Stimulated activated naive B cell treated with anti-CD40 and anti-IgM and Interleukin-4, amounts not matched to agents 10 μg/mL and 1 μg/mL and 100 μg/mL, for 72 hours (primary cell): ENCODE results near the gene ARMH1.

Source experiments
- ATAC-seq, 2 donors: fragments of 150-1000 bp; cut with Tn5 transposase; replicated peaks; 2 replicates each; pipeline ENCODE4 v1.10.0; 2021; ENCODE audit warnings: moderate library complexity in 1 of 2
- DNase-seq: peaks from one replicate; pipeline ENCODE4 v3.0.0; 2021
- H3K27ac Mint-ChIP-seq: one replicate; pipeline ENCODE4 v1.8.0; 2022; ENCODE audit warnings: mild to moderate bottlenecking, mixed read lengths
- H3K27me3 Mint-ChIP-seq, 2 donors: one replicate each; pipeline ENCODE4 v1.8.0; 2022; ENCODE audit warnings: mixed read lengths in 2 of 2
- H3K36me3 Mint-ChIP-seq, 2 donors: one replicate each; pipeline ENCODE4 v1.8.0; 2022; ENCODE audit warnings: mixed read lengths in 2 of 2, mild to moderate bottlenecking in 1 of 2
- H3K4me1 Mint-ChIP-seq, 2 donors: one replicate each; pipeline ENCODE4 v1.8.0; 2022; ENCODE audit warnings: mixed read lengths in 2 of 2, mild to moderate bottlenecking in 1 of 2
- H3K4me3 Mint-ChIP-seq, 2 donors: one replicate each; pipeline ENCODE4 v1.8.0; 2022; ENCODE audit warnings: mild to moderate bottlenecking in 2 of 2, mixed read lengths in 2 of 2, moderate library complexity in 1 of 2
- H3K9me3 Mint-ChIP-seq, 2 donors: one replicate each; pipeline ENCODE4 v1.8.0; 2022; ENCODE audit warnings: mixed read lengths in 2 of 2, mild to moderate bottlenecking in 1 of 2

Gene ARMH1

DNA sequence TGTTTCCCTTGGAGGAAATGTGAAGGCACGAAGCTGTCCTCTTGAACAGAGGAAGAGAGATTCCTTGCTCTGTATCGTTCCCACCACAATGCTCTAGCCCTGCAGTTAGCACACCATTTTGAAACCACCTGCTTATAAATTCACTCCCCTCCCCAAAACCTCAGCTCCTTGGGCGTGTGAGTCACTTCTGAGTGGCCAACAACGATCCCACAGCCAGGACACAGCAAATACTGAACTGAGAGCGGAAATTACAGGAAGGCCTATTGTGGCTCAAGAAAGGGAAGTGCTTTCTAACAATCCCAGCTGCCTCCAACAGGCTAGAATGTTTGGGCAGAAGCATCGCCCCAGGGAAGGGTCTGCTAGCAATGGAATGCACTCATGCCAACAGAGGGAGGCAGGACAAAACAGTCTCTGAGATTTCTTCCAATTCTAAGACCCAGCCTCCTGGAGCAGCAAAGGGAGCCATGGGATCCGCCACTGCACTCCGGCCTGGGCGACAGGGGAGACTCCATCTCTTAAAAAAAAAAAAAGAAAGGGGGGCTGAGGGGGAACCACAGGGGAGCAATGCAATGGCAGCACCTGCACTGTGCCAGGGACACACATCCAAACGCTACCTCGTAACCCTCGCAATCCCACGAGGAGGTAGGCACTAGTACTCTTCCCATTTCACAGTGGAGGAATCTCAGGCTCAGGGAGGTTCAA lies 2.1 kb upstream of the ARMH1 start:
- ATAC-seq (peak; percentile 5 to 7), DNase-seq (peak; percentile 50)
- Mint-ChIP-seq H3K27ac (no peak overlapping the region), H3K4me3 (peak overlapping the region in 1 of 2 donors; percentile 14), H3K4me1 (peaks cover 23 to 35% of the 10 kb centered on the region in 2 donors), H3K27me3 (no peaks in the 10 kb centered on the region), H3K9me3 (no peaks in the 10 kb centered on the region), H3K36me3 (peaks cover 0 to 4% of the 10 kb centered on the region in 2 donors)

DNA sequence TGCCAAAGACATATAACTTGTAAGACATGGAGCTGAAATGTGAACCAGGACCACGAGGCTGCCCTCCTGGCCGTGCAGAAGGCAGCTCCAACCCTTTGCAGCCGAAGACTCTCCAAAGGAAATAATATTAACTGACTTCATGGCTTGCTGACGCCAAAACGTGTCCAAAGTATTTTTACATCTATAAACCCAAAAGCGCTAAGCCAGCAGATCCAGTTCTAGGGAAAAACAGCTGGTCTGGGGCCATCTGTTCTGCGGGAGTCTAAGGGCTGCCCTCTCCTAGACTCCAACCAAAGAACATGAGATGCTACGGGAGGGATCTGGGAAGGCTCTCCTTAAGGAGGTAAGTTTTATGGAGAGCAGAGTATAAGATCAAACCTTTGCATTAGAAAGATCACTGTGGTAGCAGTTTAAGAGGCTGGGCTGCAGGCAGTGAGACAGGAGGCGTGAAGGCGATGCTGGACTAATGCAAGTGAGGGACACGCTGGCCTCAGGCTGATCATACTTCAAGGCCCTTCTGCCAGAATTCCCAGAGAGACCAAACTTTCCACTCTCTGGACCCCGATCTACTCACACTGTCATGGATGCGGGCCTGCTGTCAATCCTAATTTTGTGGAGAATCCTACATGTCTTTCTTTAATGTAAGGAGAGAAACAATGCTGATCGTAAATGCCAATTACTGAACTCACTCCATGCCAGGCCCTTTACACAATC lies 1.4 kb upstream of the ARMH1 start:
- Mint-ChIP-seq H3K4me3 (peak overlapping the region; percentile 89 to 90), H3K4me1 (peaks cover 23 to 35% of the 10 kb centered on the region in 2 donors), H3K36me3 (peaks cover 0 to 4% of the 10 kb centered on the region in 2 donors), H3K9me3 (no peaks in the 10 kb centered on the region), H3K27me3 (no peaks in the 10 kb centered on the region), H3K27ac (no peak overlapping the region)
- no peak for ATAC-seq
- no peak for DNase-seq

DNA sequence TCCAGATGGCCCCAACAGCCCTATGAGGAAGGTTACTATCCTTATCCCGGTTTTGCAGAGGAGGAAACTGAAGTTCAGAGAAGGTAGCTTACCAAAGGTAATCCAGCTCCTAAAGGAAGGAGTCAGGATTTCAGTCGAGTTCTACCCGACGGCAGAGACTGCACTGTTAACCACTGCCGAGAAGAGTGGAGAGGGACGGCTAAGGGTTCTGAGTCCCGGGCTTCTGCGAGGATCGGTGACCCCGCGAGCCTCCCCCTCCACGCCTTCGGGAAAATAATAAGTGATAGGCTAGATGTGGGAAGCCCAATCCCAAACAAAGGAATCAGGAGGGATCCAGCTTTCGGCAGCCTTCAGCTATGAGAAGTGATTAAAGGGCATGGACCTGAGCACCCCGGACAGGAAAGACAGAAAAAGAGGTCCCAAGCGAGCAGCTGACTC lies 820 bp upstream of the ARMH1 start:
- DNase-seq (no peak), ATAC-seq (peak; percentile 0 to 2)
- Mint-ChIP-seq H3K9me3 (no peaks in the 10 kb centered on the region), H3K27me3 (no peaks in the 10 kb centered on the region), H3K36me3 (peaks cover 0 to 4% of the 10 kb centered on the region in 2 donors), H3K27ac (peak overlapping the region; percentile 33), H3K4me1 (peaks cover 23 to 35% of the 10 kb centered on the region in 2 donors), H3K4me3 (peak overlapping the region; percentile 89 to 90)

- Mint-ChIP-seq H3K9me3 (no peaks in the 10 kb centered on the region), H3K27ac (peak overlapping the region; percentile 94), H3K27me3 (no peaks in the 10 kb centered on the region), H3K4me1 (peaks cover 22 to 35% of the 10 kb centered on the region in 2 donors), H3K4me3 (peak overlapping the region; percentile 89 to 90), H3K36me3 (peaks cover 4 to 7% of the 10 kb centered on the region in 2 donors)
- no peak for ATAC-seq
- DNase-seq = no peak
Measured at GRCh38 chr1:44675186-44675585, 672 bp downstream of the ARMH1 start.

DNA sequence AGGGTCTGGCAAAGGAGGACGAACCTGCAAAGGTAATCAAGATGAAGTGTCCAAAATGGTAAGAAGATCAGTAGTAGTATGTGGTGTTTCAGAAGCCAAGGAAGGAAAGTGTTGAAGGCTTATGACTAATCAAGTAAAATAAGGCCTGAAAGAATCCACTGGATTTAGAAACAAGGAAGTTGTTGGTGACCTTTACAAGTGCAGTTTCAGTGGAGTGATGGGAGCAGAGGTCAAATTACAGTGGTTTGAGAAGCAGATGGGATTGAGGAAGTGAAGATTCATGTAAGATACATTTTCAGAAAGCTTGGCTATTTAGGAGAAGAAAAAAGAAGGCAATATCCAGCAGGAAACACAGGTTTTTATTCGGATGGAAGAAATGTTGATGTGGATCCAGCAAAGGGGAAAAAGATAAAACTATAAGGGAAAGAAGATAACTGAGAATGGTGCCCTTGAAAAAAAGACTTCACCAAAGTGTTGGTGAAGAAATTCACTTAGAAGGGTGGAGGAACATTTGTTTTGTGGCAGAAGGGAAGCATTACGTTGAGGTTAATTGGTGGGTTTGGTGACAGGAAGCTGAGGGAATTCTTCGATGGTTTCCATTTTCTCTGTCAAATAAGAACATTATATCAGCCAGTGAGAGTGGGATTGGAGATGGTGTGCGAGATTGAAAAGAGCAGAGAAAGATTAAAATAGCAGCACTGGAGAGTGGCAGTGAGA lies 2.1 kb downstream of the ARMH1 start:
- DNase-seq = peak; percentile 37
- H3K36me3 Mint-ChIP-seq = peaks cover 4 to 5% of the 10 kb centered on the region in 2 donors

GRCh38 chr1:44677201-44677766 lies 2.8 kb downstream of the ARMH1 start:
- H3K4me3 Mint-ChIP-seq = no peak overlapping the region
- H3K27me3 Mint-ChIP-seq = no peaks in the 10 kb centered on the region
- H3K9me3 Mint-ChIP-seq = no peaks in the 10 kb centered on the region
- H3K4me1 Mint-ChIP-seq = peaks cover 11 to 26% of the 10 kb centered on the region in 2 donors
- ATAC-seq (no peak), DNase-seq (no peak)
- peaks cover 4 to 5% of the 10 kb centered on the region in 2 donors for H3K36me3 Mint-ChIP-seq
- no peak overlapping the region for H3K27ac Mint-ChIP-seq

More for the DNA sequence above, 2.1 kb downstream of the ARMH1 start:
- no peaks in the 10 kb centered on the region for H3K27me3 Mint-ChIP-seq
- peaks cover 16 to 29% of the 10 kb centered on the region in 2 donors for H3K4me1 Mint-ChIP-seq
- H3K27ac Mint-ChIP-seq = no peak overlapping the region
- no peak overlapping the region for H3K4me3 Mint-ChIP-seq
- no peaks in the 10 kb centered on the region for H3K9me3 Mint-ChIP-seq
- ATAC-seq = peak; percentile 8 to 10

GRCh38 chr1:44678120-44678519 lies 3.6 kb downstream of the ARMH1 start:
- H3K4me3 Mint-ChIP-seq = no peak overlapping the region
- H3K9me3 Mint-ChIP-seq = no peaks in the 10 kb centered on the region
- no peak for ATAC-seq
- no peak overlapping the region for H3K27ac Mint-ChIP-seq
- no peak for DNase-seq
- H3K27me3 Mint-ChIP-seq = no peaks in the 10 kb centered on the region
- H3K4me1 Mint-ChIP-seq = peaks cover 10 to 23% of the 10 kb centered on the region in 2 donors
- H3K36me3 Mint-ChIP-seq = peaks cover 4 to 5% of the 10 kb centered on the region in 2 donors

- H3K36me3 Mint-ChIP-seq = peaks cover 4 to 5% of the 10 kb centered on the region in 2 donors
- no peak for DNase-seq
- no peak overlapping the region for H3K27ac Mint-ChIP-seq
- no peaks in the 10 kb centered on the region for H3K27me3 Mint-ChIP-seq
- no peaks in the 10 kb centered on the region for H3K9me3 Mint-ChIP-seq
- no peak overlapping the region for H3K4me3 Mint-ChIP-seq
- ATAC-seq = no peak
- peaks cover 8 to 23% of the 10 kb centered on the region in 2 donors for H3K4me1 Mint-ChIP-seq
Measured at GRCh38 chr1:44678626-44679025, 4.1 kb downstream of the ARMH1 start.

DNA sequence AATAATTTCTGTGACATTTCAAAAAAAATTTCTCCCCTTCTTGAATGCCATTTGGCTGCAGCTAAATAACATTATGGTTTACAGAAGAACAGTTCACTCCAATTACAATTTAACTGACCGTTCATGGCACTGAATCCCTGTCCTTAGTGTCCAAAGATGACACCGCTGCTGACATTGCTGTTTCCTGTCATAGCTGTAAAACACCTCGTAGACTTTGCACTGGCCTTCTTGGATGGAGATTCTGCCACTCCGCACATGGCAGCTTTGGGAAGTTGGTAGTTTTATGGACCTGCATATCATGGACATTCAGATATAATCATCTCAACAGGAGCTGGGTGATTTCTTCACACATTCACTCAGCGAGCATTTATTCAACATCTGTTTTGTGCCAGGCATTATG lies 5.0 kb downstream of the ARMH1 start:
- peaks cover 13 to 30% of the 10 kb centered on the region in 2 donors for H3K4me1 Mint-ChIP-seq

DNA sequence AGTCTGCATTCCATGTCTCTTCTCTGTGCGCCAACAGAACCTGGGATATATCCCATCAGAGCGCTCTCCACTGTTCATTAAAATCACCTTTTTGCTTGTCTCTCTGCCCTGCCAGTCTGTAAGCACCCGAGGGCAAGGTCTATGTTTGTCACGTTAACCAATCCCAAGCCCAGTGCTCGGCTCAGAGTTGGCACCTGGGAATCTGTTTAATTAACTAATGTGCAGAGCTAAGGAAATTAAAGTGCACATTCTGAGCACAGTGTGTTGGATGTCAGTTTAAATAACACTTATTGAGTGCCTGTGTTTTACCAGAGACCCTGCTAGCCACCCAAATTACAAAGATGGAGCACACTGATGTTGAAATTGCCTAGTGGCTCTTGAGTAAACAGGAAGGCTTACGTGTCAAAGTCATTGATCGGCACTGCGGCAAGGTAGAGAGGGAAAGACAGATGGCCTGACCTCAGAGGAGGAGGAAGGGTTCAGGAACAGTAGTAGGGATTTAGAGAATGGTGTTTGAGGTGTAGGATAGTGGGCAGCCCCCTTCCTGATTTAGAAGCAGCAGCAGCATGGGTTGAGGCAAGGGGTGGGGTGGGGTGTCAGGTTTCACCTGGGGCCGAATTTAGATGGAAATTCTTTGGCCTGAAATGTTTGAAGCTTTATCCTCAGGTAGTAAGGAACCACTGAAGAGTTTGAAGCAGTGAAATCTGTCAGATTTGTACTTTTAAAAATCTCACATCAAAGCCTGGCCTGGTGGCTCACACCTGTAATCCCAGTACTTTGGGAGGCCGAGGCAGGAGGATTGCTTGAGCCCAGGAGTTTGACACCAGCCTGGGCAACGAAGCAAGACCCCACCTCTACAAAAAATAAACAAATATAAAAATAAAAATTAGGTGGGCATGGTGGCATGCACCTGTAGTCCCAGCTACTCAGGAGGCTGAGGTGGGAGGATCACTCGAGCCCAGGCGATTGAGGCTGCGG lies 7.7 kb downstream of the ARMH1 start:
- Mint-ChIP-seq H3K27ac (no peak overlapping the region), H3K4me3 (no peak overlapping the region), H3K9me3 (no peaks in the 10 kb centered on the region), H3K27me3 (no peaks in the 10 kb centered on the region), H3K36me3 (peaks cover 4 to 5% of the 10 kb centered on the region in 2 donors), H3K4me1 (peaks cover 14 to 37% of the 10 kb centered on the region in 2 donors)
- DNase-seq = no peak
- ATAC-seq = no peak

More for the DNA sequence above, 5.0 kb downstream of the ARMH1 start:
- Mint-ChIP-seq H3K9me3 (no peaks in the 10 kb centered on the region), H3K27ac (no peak overlapping the region), H3K36me3 (peaks cover 4 to 5% of the 10 kb centered on the region in 2 donors), H3K4me3 (no peak overlapping the region), H3K27me3 (no peaks in the 10 kb centered on the region)
- DNase-seq (no peak), ATAC-seq (no peak)

- peaks cover 4 to 5% of the 10 kb centered on the region in 2 donors for H3K36me3 Mint-ChIP-seq
- H3K9me3 Mint-ChIP-seq = no peaks in the 10 kb centered on the region
- no peak for DNase-seq
- H3K4me1 Mint-ChIP-seq = peaks cover 14 to 37% of the 10 kb centered on the region in 2 donors
- peak overlapping the region; percentile 26 for H3K27ac Mint-ChIP-seq
- H3K4me3 Mint-ChIP-seq = no peak overlapping the region
- ATAC-seq = no peak
- H3K27me3 Mint-ChIP-seq = no peaks in the 10 kb centered on the region
Measured at GRCh38 chr1:44682883-44683265, 8.4 kb downstream of the ARMH1 start.

GRCh38 chr1:44684525-44684924 lies 10.0 kb downstream of the ARMH1 start:
- Mint-ChIP-seq H3K27ac (peak overlapping the region; percentile 72), H3K4me3 (peak overlapping the region; percentile 45 to 46), H3K9me3 (no peaks in the 10 kb centered on the region), H3K27me3 (no peaks in the 10 kb centered on the region), H3K36me3 (peaks cover 4% of the 10 kb centered on the region in 2 donors), H3K4me1 (peaks cover 14 to 37% of the 10 kb centered on the region in 2 donors)
- peak; percentile 75 for DNase-seq
- ATAC-seq = peak; percentile 98 to 99

DNA sequence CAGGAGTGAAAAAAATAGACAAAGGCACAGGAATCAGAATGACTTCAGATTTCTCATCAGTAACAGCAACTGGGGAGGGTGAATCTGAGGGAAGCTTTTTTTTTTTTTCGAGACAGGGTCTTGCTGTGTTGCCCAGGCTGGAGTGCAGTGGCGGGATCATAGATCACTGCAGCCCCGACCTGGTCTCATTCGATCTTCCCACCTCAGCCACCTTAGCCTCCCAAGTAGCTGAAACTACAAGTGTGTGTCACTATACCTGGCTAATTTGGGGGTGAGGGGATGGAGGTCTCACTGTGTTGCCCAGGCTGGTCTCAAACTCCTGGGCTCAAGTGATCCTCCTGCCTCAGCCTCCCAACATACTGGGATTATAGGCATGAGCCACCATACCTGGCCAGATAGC lies 10.7 kb downstream of the ARMH1 start:
- H3K27me3 Mint-ChIP-seq = no peaks in the 10 kb centered on the region
- no peak overlapping the region for H3K4me3 Mint-ChIP-seq
- H3K27ac Mint-ChIP-seq = no peak overlapping the region
- H3K9me3 Mint-ChIP-seq = no peaks in the 10 kb centered on the region
- H3K4me1 Mint-ChIP-seq = peaks cover 14 to 37% of the 10 kb centered on the region in 2 donors
- H3K36me3 Mint-ChIP-seq = no peaks in the 10 kb centered on the region
- ATAC-seq = no peak
- DNase-seq = no peak
